ENCODE data around the gene GOLPH3.

GOLPH3 gene

GRCh38 chr5:32147236-32147635 is 26.9 kb downstream of the GOLPH3 start:
- no peak for DNase-seq (ENCODE audit: low spot score)
- TF ChIP-seq CTCF (IDR thresholded peaks at IDR 0.05): no peak
- H3K4me3 ChIP-seq: no peak overlapping the region
- no peak overlapping the region for H3K27ac ChIP-seq

GRCh38 chr5:32145378-32145777 is 28.7 kb downstream of the GOLPH3 start:
- Histone ChIP-seq H3K4me3 (no peak overlapping the region), H3K27ac (no peak overlapping the region)
- TF ChIP-seq CTCF (IDR thresholded peaks at IDR 0.05): no peak
- no peak for DNase-seq (ENCODE audit: low spot score)

- Histone ChIP-seq H3K27ac (no peak overlapping the region), H3K4me3 (peak overlapping the region; percentile 1)
- DNase-seq (ENCODE audit: low spot score): no peak
- no peak for TF ChIP-seq CTCF (IDR thresholded peaks at IDR 0.05)
Observed at GRCh38 chr5:32144378-32145207, 29.5 kb downstream of the GOLPH3 start.

- no peak for DNase-seq (ENCODE audit: low spot score)
- H3K4me3 ChIP-seq: no peak overlapping the region
- H3K27ac ChIP-seq: no peak overlapping the region
- no peak for TF ChIP-seq CTCF (IDR thresholded peaks at IDR 0.05)
Observed at GRCh38 chr5:32143617-32144377, 30.3 kb downstream of the GOLPH3 start.

- no peak for TF ChIP-seq CTCF (IDR thresholded peaks at IDR 0.05)
- no peak for DNase-seq (ENCODE audit: low spot score)
- Histone ChIP-seq H3K4me3 (no peak overlapping the region), H3K27ac (no peak overlapping the region)
Observed at GRCh38 chr5:32138839-32139493, 35.2 kb downstream of the GOLPH3 start.

GRCh38 chr5:32136342-32136741 is 37.8 kb downstream of the GOLPH3 start:
- no peak for TF ChIP-seq CTCF (IDR thresholded peaks at IDR 0.05)
- no peak for DNase-seq (ENCODE audit: low spot score)
- no peak overlapping the region for H3K27ac ChIP-seq
- H3K4me3 ChIP-seq: no peak overlapping the region
